GM12878 (cell line): ENCODE measurements around the gene AFTPH. TPM values are rescaled to one million over a fixed set of nuclear protein-coding genes. Genes with fewer than 3 reads are reported as not detected.

Source experiments
- ATAC-seq: fragments of 200-7000 bp; cut with Tn5 transposase; 3 replicates; pipeline ENCODE4 v1.9.1; 2020; ENCODE audit warnings: mild to moderate bottlenecking, moderate library complexity
- BruUV-seq: library from RNA; stranded (reverse); fragments of 400-500 nt; replicated peaks from 2 replicates; lab custom pipeline; 2021; lab: Mats Ljungman, UMichigan
- CTCF ChIA-PET: fragments of 300-600 bp; sonication (Branson Sonifier 250); formaldehyde crosslinking; extraction: SDS; loops from one replicate; lab custom pipeline; 2021; ENCODE audit warnings: inconsistent platforms; lab: Yijun Ruan, JAX
- POLR2A ChIA-PET: fragments of 350-600 bp; formaldehyde crosslinking; extraction: SDS; loops from one replicate; lab custom pipeline; 2021; ENCODE audit warnings: inconsistent platforms; lab: Charles Lee
- RAD21 ChIA-PET: fragments of 300-600 bp; sonication (Branson Sonifier 250); formaldehyde crosslinking; loops from one replicate; lab custom pipeline; 2023; ENCODE audit warnings: antibody characterized with exemption; ENCODE audit not compliant: unreplicated experiment; lab: Charles Lee
- SMC1A ChIA-PET: fragments of 300-600 bp; sonication (Branson Sonifier 250); formaldehyde crosslinking; loops from one replicate; lab custom pipeline; 2023; ENCODE audit not compliant: unreplicated experiment, uncharacterized antibody; lab: Charles Lee
- DNase-seq: peaks from one replicate; pipeline ENCODE4 v3.0.0-alpha.2; 2011; ENCODE audit warnings: low read depth, low spot score
- FAIRE-seq: peaks from 3 replicates; lab custom pipeline; 2011; peaks lifted over from hg19 to GRCh38; lab: Jason Lieb, UNC
- H2AFZ ChIP-seq: 2 replicates; pipeline ENCODE4 v1.6.0; 2011; ENCODE audit warnings: low read depth, low read length, control low read depth; ENCODE audit not compliant: control insufficient read depth
- H3K27ac ChIP-seq: 2 replicates; pipeline ENCODE4 v1.5.1; 2011; ENCODE audit warnings: control low read depth; ENCODE audit not compliant: control insufficient read depth, insufficient read depth
- H3K27me3 ChIP-seq, 2 experiments: replicated peaks in 1 of 2; 2 replicates each; pipeline versions ENCODE4 v1.6.0 to v1.6.1; 2011; ENCODE audit warnings: low read length in 1 of 2; ENCODE audit not compliant: control insufficient read depth in 2 of 2, insufficient read depth in 2 of 2
- H3K36me3 ChIP-seq, 2 experiments: 2 replicates each; pipeline ENCODE4 v1.5.1; 2011; ENCODE audit warnings: low read length in 1 of 2; ENCODE audit not compliant: control insufficient read depth in 2 of 2, insufficient read depth in 2 of 2
- H3K4me1 ChIP-seq: 2 replicates; pipeline ENCODE4 v1.6.1; 2011; ENCODE audit warnings: mild to moderate bottlenecking, low read length, moderate library complexity, mixed read lengths; ENCODE audit not compliant: control insufficient read depth, insufficient read depth
- H3K4me2 ChIP-seq: 2 replicates; pipeline ENCODE4 v1.6.0; 2011; ENCODE audit warnings: control low read depth; ENCODE audit not compliant: control insufficient read depth, insufficient read depth
- H3K4me3 ChIP-seq: fragments of 200-600 bp; sonication (generic); 2 replicates; pipeline ENCODE4 v1.5.1; 2016
- H3K79me2 ChIP-seq: 2 replicates; pipeline ENCODE4 v1.6.0; 2011; ENCODE audit warnings: low read length; ENCODE audit not compliant: control insufficient read depth, insufficient read depth
- H3K9ac ChIP-seq: 2 replicates; pipeline ENCODE4 v1.8.0; 2011; ENCODE audit warnings: low read length, control low read depth, mixed read lengths; ENCODE audit not compliant: control insufficient read depth, insufficient read depth
- H3K9me3 ChIP-seq: replicated peaks from 3 replicates; pipeline ENCODE4 v1.5.1; 2011; ENCODE audit warnings: mild to moderate bottlenecking, low read length; ENCODE audit not compliant: control insufficient read depth, insufficient read depth
- H4K20me1 ChIP-seq: 2 replicates; pipeline ENCODE4 v1.6.0; 2011; ENCODE audit not compliant: control insufficient read depth, insufficient read depth
- ATF2 ChIP-seq: IDR thresholded peaks from 2 replicates; pipeline ENCODE4 v1.6.1; 2012; ENCODE audit warnings: low read length, inconsistent platforms
- BACH1 ChIP-seq: fragments of 450-650 bp; IDR thresholded peaks from 2 replicates; pipeline ENCODE4 v1.6.1; 2017; ENCODE audit warnings: mild to moderate bottlenecking, borderline replicate concordance
- BHLHE40 ChIP-seq, 2 experiments: fragments of 450-650 bp in 1 of 2; IDR thresholded peaks; 2 replicates each; pipeline ENCODE4 v1.6.1; 2011 to 2017; ENCODE audit warnings: low read depth in 2 of 2, borderline replicate concordance in 1 of 2, improper control_type of control experiment in 1 of 2, low read length in 1 of 2, mild to moderate bottlenecking in 1 of 2
- CHD2 ChIP-seq: IDR thresholded peaks from 2 replicates; pipeline ENCODE4 v1.6.1; 2011; ENCODE audit warnings: low read depth, low read length, improper control_type of control experiment, borderline replicate concordance
- CREM ChIP-seq: IDR thresholded peaks from 2 replicates; pipeline ENCODE4 v1.6.1; 2014; ENCODE audit warnings: antibody characterized with exemption, low read depth
- CTCF ChIP-seq, 3 experiments: IDR thresholded peaks in 2 of 3; conservative IDR thresholded peaks in 1 of 3; 2 replicates each; pipeline ENCODE4 v1.5.1; 2011; ENCODE audit warnings: low read depth in 3 of 3, low read length in 3 of 3, mild to moderate bottlenecking in 3 of 3, control low read depth in 2 of 3, moderate library complexity in 2 of 3, inconsistent platforms in 1 of 3, mixed read lengths in 1 of 3; ENCODE audit not compliant: control insufficient read depth in 2 of 3, insufficient read depth in 1 of 3; ENCODE audit errors: extremely low read depth in 1 of 3
- FOS ChIP-seq: IDR thresholded peaks from 3 replicates; pipeline ENCODE4 v1.6.1; 2011; ENCODE audit warnings: borderline replicate concordance; ENCODE audit not compliant: insufficient read length; ENCODE audit errors: extremely low read depth
- HDAC2 ChIP-seq: fragments of 200-600 bp; sonication (generic); IDR thresholded peaks from 2 replicates; pipeline ENCODE4 v1.6.1; 2017
- HDGF ChIP-seq: fragments of 450-650 bp; IDR thresholded peaks from 2 replicates; pipeline ENCODE4 v1.6.1; 2016; ENCODE audit warnings: antibody characterized with exemption
- MEF2A ChIP-seq: IDR thresholded peaks from 2 replicates; pipeline ENCODE4 v1.6.1; 2011; ENCODE audit warnings: low read depth, mild to moderate bottlenecking, low read length, moderate library complexity; ENCODE audit not compliant: insufficient read depth
- NBN ChIP-seq: fragments of 450-650 bp; IDR thresholded peaks from 2 replicates; pipeline ENCODE4 v1.6.1; 2016
- NR2C2 ChIP-seq: IDR thresholded peaks from 2 replicates; pipeline ENCODE4 v1.6.1; 2011; ENCODE audit warnings: borderline replicate concordance, low read depth; ENCODE audit not compliant: control insufficient read depth, insufficient read length
- NR2F1 ChIP-seq: fragments of 450-650 bp; conservative IDR thresholded peaks from 2 replicates; pipeline ENCODE4 v1.6.1; 2017; ENCODE audit warnings: mild to moderate bottlenecking
- PML ChIP-seq: IDR thresholded peaks from 2 replicates; pipeline ENCODE4 v1.6.1; 2012; ENCODE audit warnings: low read length, inconsistent platforms
- RUNX3 ChIP-seq: IDR thresholded peaks from 2 replicates; pipeline ENCODE4 v1.6.1; 2012; ENCODE audit warnings: low read length, inconsistent platforms
- SMC3 ChIP-seq: IDR thresholded peaks from 2 replicates; pipeline ENCODE4 v1.6.1; 2011; ENCODE audit warnings: low read length, improper control_type of control experiment, borderline replicate concordance
- SPI1 ChIP-seq: IDR thresholded peaks from 2 replicates; pipeline ENCODE4 v1.6.1; 2011; ENCODE audit warnings: low read depth, mild to moderate bottlenecking, low read length, moderate library complexity, borderline replicate concordance; ENCODE audit not compliant: insufficient read depth
- SREBF1 ChIP-seq: IDR thresholded peaks from 2 replicates; pipeline ENCODE4 v1.6.1; 2012; ENCODE audit warnings: mild to moderate bottlenecking, low read length
- STAT1 ChIP-seq: fragments of 450-650 bp; conservative IDR thresholded peaks from 2 replicates; pipeline ENCODE4 v1.6.1; 2014; ENCODE audit warnings: antibody characterized with exemption, mild to moderate bottlenecking
- STAT3 ChIP-seq: IDR thresholded peaks from 2 replicates; pipeline ENCODE4 v1.6.1; 2011; ENCODE audit warnings: low read depth, low read length, improper control_type of control experiment
- TARDBP ChIP-seq: IDR thresholded peaks from 2 replicates; pipeline ENCODE4 v1.6.1; 2016; ENCODE audit warnings: borderline replicate concordance
- YBX1 ChIP-seq: fragments of 450-650 bp; IDR thresholded peaks from 2 replicates; pipeline ENCODE4 v1.6.1; 2016; ENCODE audit warnings: antibody characterized with exemption
- ZNF384 ChIP-seq: IDR thresholded peaks from 2 replicates; pipeline ENCODE4 v1.6.1; 2012; ENCODE audit warnings: low read depth, mild to moderate bottlenecking, low read length, improper control_type of control experiment, borderline replicate concordance
- ZSCAN29 ChIP-seq: fragments of 450-650 bp; IDR thresholded peaks from 2 replicates; pipeline ENCODE4 v1.6.1; 2017; ENCODE audit warnings: mild to moderate bottlenecking, moderate library complexity
- WGBS: methylation state at CpG from one replicate; pipeline ENCODE4 v1.1.6; 2016; ENCODE audit warnings: low lambda C conversion rate; ENCODE audit not compliant: insufficient replicate concordance, insufficient coverage; ENCODE audit errors: missing lambda C conversion rate; 5-methylcytosine and 5-hydroxymethylcytosine counted together
- in situ Hi-C: fragments of 300-500 bp; cut with MboI; formaldehyde crosslinking; loops from 9 replicates; pipeline ENCODE4 v1.14.3; 2018; ENCODE audit warnings: mixed read lengths
- intact Hi-C: fragments of 100-400 bp; cut with micrococcal nuclease; formaldehyde crosslinking; loops from one replicate; pipeline ENCODE4 v1.14.2; 2022; ENCODE audit not compliant: unreplicated experiment
- polyA plus RNA-seq, 11 experiments: library from polyadenylated mRNA; depleted of rRNA in 4 of 11; unstranded in 6 of 11; stranded (reverse) in 5 of 11; fragments of >200 nt; fragmentation: Nextera tagmentation in 4 of 11; fragmentation: Illumina TruSeq in 1 of 11; extraction: Ambion mirVana in 4 of 11; extraction: Trizol in 1 of 11; gene quantifications; 1 replicate in 1 of 11; 2 replicates in 10 of 11; pipeline versions ENCODE4 v1.2.1 to v1.2.3, GENCODE V29; 2011 to 2016; ENCODE audit warnings: inconsistent platforms in 2 of 11, missing spikeins in 2 of 11, low read depth in 1 of 11
- total RNA-seq, 4 experiments: library from RNA; depleted of rRNA in 3 of 4; stranded (reverse); fragments of >200 nt in 3 of 4; fragmentation: Illumina TruSeq in 1 of 4; extraction: Trizol in 1 of 4; gene quantifications; 2 replicates each; pipeline versions ENCODE4 v1.2.1 to v1.2.3, GENCODE V29; 2013 to 2021

The AFTPH gene
- total and polyA plus RNA-seq, 10 of the 15 experiments (the other 5 are each of a cell fraction or from before 2014, with no cell fraction given), result 25.6 to 77.3 (median 39.5) TPM

- H3K4me3 ChIP-seq, result no peak overlapping the region
- H4K20me1 ChIP-seq, result no peaks in the 10 kb centered on the region
- intact Hi-C loops (loop anchor here (1.0 to 2.0 kb wide), 3 partner anchors 40 to 513 kb away; no protein-coding TSS in a partner anchor), in situ Hi-C loops (loop anchor here (5.0 kb wide), 1 partner anchor 230 kb away; no protein-coding TSS in a partner anchor)
- POLR2A ChIA-PET, result interaction anchor here (0.7 kb wide), 1 partner anchor 935 kb away, joined by 3 read pairs; no protein-coding TSS in a partner anchor
- SMC1A ChIA-PET, result interaction anchor here (0.6 to 7.6 kb wide), 12 partner anchors 8 to 303 kb away, joined by 3 to 106 read pairs (median 5); partner anchors contain the start of gene AFTPH
- no peaks in the 10 kb centered on the region for H3K27me3 ChIP-seq
- FAIRE-seq (no peak), DNase-seq (no peak), ATAC-seq (peak; percentile 70)
- BruUV-seq, result no TSS peak
- H3K36me3 ChIP-seq, result no peaks in the 10 kb centered on the region; a peak in 2 of 4 replicates
- CTCF ChIA-PET, result interaction anchor here (0.6 to 9.2 kb wide), 16 partner anchors 10 to 269 kb away, joined by 3 to 145 read pairs (median 6); partner anchors contain the start of gene AFTPH
- no peak overlapping the region for H2AFZ ChIP-seq
- no peaks in the 10 kb centered on the region for H3K9me3 ChIP-seq
- no peak overlapping the region for H3K27ac ChIP-seq
- H3K9ac ChIP-seq, result no peak overlapping the region
- WGBS, result 48% methylated on average over 2 of the region's 2 CpGs
- H3K4me1 ChIP-seq, result peaks cover 19% of the 10 kb centered on the region
- RAD21 ChIA-PET, result interaction anchor here (0.7 to 7.3 kb wide), 9 partner anchors 9 to 234 kb away, joined by 3 to 93 read pairs (median 5); partner anchors contain the start of gene AFTPH
- peak overlapping the region; percentile 11; the same call in 1 of the 2 replicates for H3K4me2 ChIP-seq
- H3K79me2 ChIP-seq, result peaks cover 55% of the 10 kb centered on the region
- no peak for TF ChIP-seq YBX1
- peak; percentile 15 to 52 (median 39); a peak in 5 of 6 replicates for TF ChIP-seq CTCF (IDR thresholded peaks at IDR 0.05 in 2 of 3, conservative IDR thresholded peaks at IDR 0.05 in 1 of 3; ENCODE audit: control insufficient read depth in 2 of 3, extremely low read depth in 1 of 3, insufficient read depth in 1 of 3, low read depth in 3 of 3, low read length in 3 of 3)
- TF ChIP-seq FOS, result no peak
- TF ChIP-seq HDGF, result no peak
- TF ChIP-seq CHD2, result no peak
- TF ChIP-seq SREBF1, result no peak
- peak; percentile 96 for TF ChIP-seq ZNF384
- TF ChIP-seq BACH1, result no peak
- TF ChIP-seq ATF2, result no peak
- TF ChIP-seq STAT1, result no peak
- no peak for TF ChIP-seq NBN
- TF ChIP-seq SMC3, result peak; percentile 58; the same call in 1 of the 2 replicates
- no peak for TF ChIP-seq MEF2A
- TF ChIP-seq SPI1, result no peak
- TF ChIP-seq TARDBP, result no peak
- no peak for TF ChIP-seq NR2F1
- no peak for TF ChIP-seq ZSCAN29
- peak; percentile 54 for TF ChIP-seq RUNX3
- no peak for TF ChIP-seq HDAC2
- no peak for TF ChIP-seq PML
- no peak for TF ChIP-seq STAT3
- no peak for TF ChIP-seq BHLHE40 (IDR thresholded peaks at IDR 0.05; ENCODE audit: borderline replicate concordance in 1 of 2, low read depth in 2 of 2, low read length in 1 of 2)
- no peak for TF ChIP-seq NR2C2
- TF ChIP-seq CREM, result no peak
These were observed 38.1 kb downstream of the AFTPH start for GRCh38 chr2:64562148-64562784.
